GM19395 (cell line): ENCODE results near the gene LRCOL1.

Experiments
- ATAC-seq: cut with Tn5 transposase; IDR thresholded peaks from one replicate; pipeline ENCODE4 v1.9.1; 2021; ENCODE audit warnings: mild to moderate bottlenecking, moderate library complexity; ENCODE audit not compliant: unreplicated experiment

Gene LRCOL1

GRCh38 chr12:132585177-132585576, 25.2 kb downstream of the LRCOL1 start:
- no peak for ATAC-seq

GRCh38 chr12:132584429-132584828, 26.0 kb downstream of the LRCOL1 start:
- ATAC-seq: no peak

DNA sequence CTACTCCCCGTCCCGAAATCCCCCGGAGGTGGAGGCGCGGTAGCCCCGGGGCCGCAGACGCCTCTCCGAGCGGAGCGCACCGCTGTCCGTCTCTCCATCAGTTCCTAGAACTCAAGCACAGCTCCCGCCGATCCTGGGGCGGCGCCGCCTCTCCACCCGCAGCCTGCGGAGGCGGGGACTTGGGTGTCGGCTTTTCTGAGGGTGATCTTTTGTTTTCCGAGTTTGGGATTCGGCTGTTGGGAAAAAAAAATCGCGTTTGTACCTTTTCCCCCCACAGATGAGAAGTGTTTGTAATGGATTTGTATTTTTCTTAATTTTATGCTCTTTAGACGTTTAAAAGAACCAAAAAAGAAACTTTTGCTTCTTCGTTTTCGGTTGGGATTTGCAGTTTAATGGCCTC, 26.6 kb downstream of the LRCOL1 start:
- ATAC-seq: no peak

DNA sequence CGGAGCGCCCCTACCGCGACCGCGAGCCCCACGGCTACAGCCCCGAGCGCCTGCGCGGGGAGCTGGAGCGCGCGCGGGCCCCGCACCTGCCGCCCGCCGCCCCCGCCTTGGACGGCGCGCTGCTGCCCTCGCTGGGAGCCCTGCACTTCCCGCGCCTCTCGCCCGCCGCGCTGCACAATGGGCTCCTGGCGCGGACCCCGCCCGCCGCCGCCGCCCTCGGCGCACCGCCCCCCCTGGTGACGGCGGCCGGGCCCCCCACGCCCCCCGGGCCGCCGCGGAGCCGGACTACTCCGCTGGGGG, 27.0 kb downstream of the LRCOL1 start:
- ATAC-seq: no peak

- ATAC-seq: no peak
Measured at GRCh38 chr12:132582582-132583410, 27.6 kb downstream of the LRCOL1 start.

DNA sequence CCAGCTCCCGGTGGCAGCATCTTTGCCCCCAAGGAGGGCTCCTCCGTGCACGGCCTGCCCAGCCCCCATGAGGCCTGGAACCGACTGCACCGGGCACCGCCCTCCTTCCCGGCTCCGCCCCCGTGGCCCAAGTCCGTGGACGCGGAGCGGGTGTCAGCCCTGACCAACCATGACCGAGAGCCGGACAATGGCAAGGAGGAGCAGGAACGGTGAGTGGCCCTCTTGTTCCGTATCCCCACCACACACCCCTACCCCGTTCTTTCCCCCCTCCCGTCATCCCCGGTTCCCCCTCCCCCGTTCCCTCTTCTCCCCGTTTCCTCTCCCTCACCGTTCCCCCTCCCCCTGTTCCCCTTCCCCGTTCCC, 28.3 kb downstream of the LRCOL1 start:
- ATAC-seq: no peak

DNA sequence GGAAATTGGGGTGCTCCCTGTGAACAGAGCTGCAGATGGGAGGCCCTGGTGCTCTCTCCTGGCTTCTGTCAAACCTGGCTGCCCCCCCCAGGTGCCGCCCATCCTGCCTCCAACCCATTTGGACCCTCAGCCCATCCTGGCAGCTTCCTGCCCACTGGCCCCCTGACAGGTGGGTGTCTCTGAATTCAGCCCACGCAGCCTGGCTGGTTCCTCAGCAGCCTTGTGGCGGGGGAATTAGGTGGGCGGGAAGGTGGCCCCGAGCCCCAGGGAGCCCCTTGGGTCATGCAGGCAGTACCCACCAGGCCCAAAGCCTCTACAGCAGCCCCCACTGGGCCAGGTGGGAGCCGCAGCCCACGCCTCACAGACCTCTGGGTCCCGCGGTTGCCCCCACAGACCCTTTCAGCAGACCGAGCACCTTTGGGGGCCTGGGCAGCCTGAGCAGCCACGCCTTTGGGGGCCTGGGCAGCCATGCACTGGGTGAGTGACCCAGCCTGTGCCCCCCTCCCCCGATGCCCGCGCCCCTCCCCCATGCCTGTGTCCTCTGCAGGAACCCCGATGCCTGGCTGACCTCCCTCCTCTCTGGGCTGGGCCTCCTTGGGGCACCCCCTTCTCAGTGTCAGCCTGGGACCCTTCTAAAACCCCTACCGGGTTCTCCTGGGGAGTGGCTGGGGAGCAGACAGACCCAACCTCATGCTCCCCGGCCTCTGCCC, 28.9 kb downstream of the LRCOL1 start:
- ATAC-seq: no peak

DNA sequence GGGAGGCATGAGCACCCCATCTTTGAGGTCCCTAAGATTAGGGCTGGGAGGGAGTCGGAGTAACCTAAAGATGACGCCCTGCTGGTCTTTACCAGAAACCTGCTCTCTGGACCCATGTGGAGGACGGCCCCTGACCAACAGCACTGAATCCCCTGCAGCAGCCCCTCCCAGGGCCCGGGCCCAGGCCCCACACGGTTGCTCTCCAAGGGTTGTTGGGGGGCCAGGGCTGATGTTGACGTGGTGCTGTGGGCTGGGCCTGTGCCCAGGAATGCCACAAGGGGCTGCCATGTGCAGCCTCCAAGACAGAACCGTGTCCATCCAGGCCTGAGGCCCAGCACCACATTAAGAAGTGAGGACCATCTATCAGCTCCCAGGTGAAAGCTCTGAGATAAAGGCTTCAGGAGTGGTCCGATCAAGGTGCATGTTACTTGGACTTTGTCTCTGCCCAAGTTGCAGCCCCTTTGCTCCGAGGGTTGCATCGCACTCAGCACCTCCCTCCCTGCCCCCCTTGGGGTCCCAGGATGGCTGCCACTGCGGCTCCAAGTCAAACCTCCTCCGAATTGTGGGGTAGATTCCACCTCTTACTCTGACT, 29.6 kb downstream of the LRCOL1 start:
- ATAC-seq: no peak

DNA sequence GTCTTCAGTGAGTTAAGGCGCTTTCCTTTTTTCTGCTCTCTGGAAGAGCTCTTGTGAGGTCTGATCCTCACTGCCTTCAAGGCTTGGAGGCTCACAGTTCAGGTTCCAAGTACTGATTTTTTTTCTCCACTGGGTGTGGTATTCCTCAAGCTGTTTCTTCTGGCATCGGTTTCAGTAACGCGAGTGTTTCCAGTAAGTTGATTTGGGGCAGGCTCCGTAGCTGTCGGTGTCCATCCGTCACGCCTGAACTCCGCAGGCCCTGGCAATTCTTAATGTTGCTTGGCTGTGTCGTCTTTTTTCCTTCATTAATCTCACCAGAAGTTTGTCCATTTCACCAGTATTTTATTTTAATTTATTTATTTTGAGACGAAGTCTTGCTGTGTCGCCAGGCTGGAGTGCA, 30.6 kb downstream of the LRCOL1 start:
- no peak for ATAC-seq

GRCh38 chr12:132578826-132579225, 31.6 kb downstream of the LRCOL1 start:
- ATAC-seq: no peak

- no peak for ATAC-seq
Measured at GRCh38 chr12:132578118-132578517, 32.3 kb downstream of the LRCOL1 start.

- no peak for ATAC-seq
Measured at GRCh38 chr12:132577191-132577920, 33.0 kb downstream of the LRCOL1 start.

DNA sequence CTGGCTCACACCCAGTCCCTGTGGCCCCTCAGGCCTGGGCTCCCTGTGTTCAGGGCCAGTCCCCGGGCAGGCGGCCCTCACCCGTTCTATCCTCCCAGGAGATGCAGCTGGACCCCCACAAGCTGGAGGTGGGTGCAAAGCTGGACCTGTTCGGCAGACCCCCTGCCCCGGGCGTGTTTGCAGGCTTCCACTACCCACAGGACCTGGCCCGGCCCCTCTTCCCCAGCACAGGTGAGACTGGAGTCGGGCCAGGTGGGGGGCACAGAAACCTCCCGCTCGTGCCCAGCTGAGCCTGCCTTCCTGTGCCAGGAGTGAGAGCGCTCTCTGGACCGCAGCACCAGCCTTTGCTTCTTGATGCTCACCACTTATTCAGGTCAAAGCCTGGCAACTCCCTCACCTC, 33.7 kb downstream of the LRCOL1 start:
- no peak for ATAC-seq

DNA sequence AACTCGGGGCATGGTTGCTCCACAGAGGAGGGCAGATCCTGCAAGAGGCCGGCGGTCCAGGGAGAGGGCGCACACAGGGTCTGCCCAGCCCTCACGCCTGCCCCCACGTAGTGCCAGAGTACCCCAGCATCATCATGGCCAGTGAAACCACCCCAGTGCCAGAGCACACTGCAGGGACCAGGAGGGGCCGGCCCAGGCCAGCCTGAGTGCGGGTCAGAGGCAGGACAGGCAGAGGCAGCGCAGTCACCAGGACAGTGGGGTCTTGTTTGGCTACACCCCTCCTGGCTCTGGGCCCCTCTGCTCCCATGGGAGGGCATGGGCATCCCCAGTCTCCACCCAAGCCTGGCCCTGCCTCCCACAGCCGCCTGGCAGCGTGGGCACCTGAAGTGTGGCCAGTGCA, 34.7 kb downstream of the LRCOL1 start:
- no peak for ATAC-seq

- ATAC-seq: no peak
Measured at GRCh38 chr12:132574271-132574996, 35.9 kb downstream of the LRCOL1 start.

DNA sequence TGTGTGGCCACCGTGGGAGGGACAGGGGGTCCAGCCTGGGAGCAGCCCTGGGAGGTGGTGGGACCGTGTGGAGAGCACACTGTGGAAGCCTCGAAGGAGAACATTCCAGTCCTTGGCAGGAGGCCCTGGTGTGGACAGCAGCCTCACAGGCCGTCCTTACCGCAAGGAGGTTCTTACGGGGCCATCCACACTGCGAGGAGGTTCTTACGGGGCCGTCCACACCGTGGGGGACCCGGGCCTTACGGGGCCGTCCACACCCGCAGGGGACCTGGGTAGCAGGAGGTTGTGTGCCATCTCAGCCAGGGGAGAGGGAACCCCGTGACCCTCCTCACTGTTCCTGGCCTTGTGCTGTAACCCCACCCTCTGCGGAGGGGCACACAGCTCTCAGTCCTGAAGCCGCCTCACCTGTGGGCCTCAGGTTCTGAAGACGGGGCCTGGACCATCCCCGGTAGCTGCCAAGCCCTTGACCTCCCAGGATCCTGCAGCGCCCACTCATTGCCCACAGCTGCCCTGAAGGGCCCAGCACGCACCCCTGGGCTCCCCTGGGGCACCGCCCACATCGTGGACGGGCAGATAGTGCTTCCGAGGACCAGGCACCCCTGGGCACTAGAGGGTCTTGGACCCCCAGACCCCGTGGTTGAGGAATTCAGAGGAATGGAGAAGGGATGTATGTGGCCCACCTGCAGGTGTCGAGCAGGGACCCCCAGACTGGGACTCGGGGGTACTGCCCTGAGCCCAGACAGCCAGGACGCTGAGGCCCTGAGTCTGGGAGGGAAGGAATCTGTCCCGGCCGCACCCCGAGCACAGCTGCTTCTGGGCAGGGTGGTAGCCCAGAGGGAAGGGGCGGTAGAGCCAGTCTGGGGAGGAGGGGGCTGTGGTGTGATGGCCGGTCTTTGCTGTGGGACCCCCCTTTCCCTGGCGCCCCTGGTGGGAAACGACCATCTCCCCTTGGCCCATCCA, 37.3 kb downstream of the LRCOL1 start:
- no peak for ATAC-seq

- ATAC-seq: no peak
Measured at GRCh38 chr12:132572106-132572505, 38.3 kb downstream of the LRCOL1 start.

GRCh38 chr12:132571598-132571997, 38.8 kb downstream of the LRCOL1 start:
- no peak for ATAC-seq

DNA sequence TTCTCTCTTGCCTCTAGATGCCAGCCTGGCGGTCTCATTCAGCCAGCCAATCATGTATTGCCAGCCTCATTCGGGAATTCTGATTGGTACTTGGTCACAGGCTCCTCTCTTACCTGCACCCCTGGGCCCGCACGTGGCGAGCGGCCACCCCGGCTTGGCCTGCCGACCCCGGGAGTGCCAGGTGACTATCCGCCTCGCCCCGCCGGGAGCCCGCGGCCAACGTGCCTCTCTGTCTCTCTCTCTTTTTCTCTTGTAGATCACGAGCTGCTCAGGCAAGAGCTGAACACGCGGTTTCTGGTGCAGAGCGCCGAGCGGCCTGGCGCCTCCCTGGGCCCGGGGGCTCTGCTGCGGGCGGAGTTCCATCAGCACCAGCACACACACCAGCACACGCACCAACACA, 39.3 kb downstream of the LRCOL1 start:
- ATAC-seq: no peak

- no peak for ATAC-seq
Measured at GRCh38 chr12:132570635-132571034, 39.7 kb downstream of the LRCOL1 start.
